Mammary epithelial cell (primary cell): ENCODE data around the gene TUBA8.

Source experiments
- EZH2 ChIP-seq: IDR thresholded peaks from 2 replicates; pipeline ENCODE4 v1.6.1; 2012; ENCODE audit warnings: low read length, inconsistent platforms, borderline replicate concordance
- TF ChIP-seq, protein P1 (sequence below), 2 donors: IDR thresholded peaks in 1 of 2; conservative IDR thresholded peaks in 1 of 2; 2 replicates each; pipeline ENCODE4 v1.5.1; 2011 to 2012; ENCODE audit warnings: inconsistent platforms in 2 of 2, low read length in 2 of 2, mild to moderate bottlenecking in 2 of 2, control low read depth in 1 of 2, low read depth in 1 of 2; ENCODE audit not compliant: insufficient read depth in 1 of 2; ENCODE audit errors: extremely low read depth in 1 of 2

DNA sequence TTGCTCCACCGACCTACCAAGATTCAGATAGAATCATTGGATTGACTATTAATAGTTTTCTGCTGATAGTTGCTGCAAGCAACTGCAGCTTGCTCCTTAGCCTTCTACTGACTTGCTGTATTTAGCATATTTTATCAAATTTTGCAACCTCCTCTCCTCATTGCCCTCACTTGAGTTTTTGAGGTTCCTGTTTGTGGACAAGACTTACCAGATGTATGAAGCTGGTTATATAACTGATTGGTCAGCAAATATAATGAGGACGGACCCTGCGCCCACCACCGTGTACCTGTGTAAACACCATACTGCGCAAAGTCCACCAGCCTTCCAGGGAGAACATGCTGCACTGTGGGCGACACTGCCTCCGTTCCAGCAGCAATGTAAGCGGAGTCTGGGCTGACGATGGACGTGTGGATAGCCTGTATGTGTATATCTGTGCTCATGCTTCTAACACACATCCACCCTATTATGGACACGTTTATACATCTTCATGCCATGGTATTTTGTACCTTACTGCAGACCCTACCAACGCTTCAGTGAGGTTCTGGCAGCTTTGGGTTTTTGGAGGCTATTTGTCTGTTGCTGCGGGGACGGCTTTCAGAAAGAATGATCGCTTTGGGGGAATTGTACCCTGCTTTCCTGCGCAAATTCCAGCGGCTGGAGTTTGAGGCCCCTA is 37.8 kb downstream of the TUBA8 start:
- TF ChIP-seq, protein P1, sequence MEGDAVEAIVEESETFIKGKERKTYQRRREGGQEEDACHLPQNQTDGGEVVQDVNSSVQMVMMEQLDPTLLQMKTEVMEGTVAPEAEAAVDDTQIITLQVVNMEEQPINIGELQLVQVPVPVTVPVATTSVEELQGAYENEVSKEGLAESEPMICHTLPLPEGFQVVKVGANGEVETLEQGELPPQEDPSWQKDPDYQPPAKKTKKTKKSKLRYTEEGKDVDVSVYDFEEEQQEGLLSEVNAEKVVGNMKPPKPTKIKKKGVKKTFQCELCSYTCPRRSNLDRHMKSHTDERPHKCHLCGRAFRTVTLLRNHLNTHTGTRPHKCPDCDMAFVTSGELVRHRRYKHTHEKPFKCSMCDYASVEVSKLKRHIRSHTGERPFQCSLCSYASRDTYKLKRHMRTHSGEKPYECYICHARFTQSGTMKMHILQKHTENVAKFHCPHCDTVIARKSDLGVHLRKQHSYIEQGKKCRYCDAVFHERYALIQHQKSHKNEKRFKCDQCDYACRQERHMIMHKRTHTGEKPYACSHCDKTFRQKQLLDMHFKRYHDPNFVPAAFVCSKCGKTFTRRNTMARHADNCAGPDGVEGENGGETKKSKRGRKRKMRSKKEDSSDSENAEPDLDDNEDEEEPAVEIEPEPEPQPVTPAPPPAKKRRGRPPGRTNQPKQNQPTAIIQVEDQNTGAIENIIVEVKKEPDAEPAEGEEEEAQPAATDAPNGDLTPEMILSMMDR (conservative IDR thresholded peaks at IDR 0.05 in 1 of 2, IDR thresholded peaks at IDR 0.05 in 1 of 2; ENCODE audit: extremely low read depth in 1 of 2, insufficient read depth in 1 of 2, low read depth in 1 of 2, low read length in 2 of 2): no peak
- TF ChIP-seq EZH2: no peak
